Hepatocyte (in vitro differentiated cells): ENCODE results near the gene THRSP.

Experiments
- EZH2 ChIP-seq: fragments of 200-600 bp; sonication (generic); IDR thresholded peaks from 2 replicates; pipeline ENCODE4 v1.6.1; 2016; ENCODE audit warnings: antibody characterized with exemption, mild to moderate bottlenecking, borderline replicate concordance
- TF ChIP-seq, protein P1 (sequence below): fragments of 200-600 bp; sonication (generic); IDR thresholded peaks from 2 replicates; pipeline ENCODE4 v1.5.1; 2016; ENCODE audit warnings: antibody characterized with exemption, mild to moderate bottlenecking; ENCODE audit not compliant: poor library complexity

DNA sequence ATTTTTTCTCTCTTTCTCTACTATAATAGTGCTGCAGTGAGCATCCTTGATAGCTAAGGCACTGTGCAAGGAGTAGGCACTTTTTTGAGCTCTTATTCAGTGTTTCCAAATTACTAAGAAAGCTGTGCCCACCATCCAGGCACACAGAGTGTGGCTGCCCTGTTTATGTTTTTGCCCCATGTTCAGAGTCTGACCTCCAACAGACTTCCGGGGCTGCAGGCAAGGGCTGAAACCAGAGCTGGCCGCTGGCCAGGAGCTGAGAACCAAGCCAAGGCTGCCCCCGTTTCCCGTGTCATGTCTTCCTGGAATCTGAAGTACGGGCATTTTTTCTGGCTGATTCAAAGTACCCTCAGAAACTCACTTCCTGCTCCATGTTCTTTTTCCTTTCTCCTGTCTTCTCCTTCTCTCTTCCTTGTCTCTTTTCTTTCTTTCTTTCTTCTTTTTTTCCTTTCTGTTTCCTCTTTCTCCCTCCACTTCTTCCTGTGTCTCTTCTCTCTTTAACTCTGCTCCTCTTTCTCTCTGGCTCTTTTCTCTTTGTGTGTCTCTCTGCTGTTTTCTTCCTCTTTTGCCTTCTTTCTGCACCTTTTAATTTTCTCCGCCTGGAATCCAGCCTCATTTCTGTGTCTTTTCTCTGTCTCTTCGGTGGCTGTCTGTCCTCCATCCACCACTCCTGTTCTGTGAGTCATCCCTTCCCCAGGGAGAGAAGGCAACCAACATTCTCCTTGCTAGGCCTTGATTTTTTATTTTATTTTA, 23.6 kb upstream of the THRSP start:
- TF ChIP-seq, protein P1, sequence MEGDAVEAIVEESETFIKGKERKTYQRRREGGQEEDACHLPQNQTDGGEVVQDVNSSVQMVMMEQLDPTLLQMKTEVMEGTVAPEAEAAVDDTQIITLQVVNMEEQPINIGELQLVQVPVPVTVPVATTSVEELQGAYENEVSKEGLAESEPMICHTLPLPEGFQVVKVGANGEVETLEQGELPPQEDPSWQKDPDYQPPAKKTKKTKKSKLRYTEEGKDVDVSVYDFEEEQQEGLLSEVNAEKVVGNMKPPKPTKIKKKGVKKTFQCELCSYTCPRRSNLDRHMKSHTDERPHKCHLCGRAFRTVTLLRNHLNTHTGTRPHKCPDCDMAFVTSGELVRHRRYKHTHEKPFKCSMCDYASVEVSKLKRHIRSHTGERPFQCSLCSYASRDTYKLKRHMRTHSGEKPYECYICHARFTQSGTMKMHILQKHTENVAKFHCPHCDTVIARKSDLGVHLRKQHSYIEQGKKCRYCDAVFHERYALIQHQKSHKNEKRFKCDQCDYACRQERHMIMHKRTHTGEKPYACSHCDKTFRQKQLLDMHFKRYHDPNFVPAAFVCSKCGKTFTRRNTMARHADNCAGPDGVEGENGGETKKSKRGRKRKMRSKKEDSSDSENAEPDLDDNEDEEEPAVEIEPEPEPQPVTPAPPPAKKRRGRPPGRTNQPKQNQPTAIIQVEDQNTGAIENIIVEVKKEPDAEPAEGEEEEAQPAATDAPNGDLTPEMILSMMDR: no peak
- TF ChIP-seq EZH2: no peak
